ENCODE results near the gene PLA2G2F. TPM values are rescaled to one million over a fixed set of nuclear protein-coding genes. Genes with fewer than 3 reads are reported as not detected.

Gene PLA2G2F, protein sequence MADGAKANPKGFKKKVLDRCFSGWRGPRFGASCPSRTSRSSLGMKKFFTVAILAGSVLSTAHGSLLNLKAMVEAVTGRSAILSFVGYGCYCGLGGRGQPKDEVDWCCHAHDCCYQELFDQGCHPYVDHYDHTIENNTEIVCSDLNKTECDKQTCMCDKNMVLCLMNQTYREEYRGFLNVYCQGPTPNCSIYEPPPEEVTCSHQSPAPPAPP
- total RNA-seq: under 0.01 TPM

DNA sequence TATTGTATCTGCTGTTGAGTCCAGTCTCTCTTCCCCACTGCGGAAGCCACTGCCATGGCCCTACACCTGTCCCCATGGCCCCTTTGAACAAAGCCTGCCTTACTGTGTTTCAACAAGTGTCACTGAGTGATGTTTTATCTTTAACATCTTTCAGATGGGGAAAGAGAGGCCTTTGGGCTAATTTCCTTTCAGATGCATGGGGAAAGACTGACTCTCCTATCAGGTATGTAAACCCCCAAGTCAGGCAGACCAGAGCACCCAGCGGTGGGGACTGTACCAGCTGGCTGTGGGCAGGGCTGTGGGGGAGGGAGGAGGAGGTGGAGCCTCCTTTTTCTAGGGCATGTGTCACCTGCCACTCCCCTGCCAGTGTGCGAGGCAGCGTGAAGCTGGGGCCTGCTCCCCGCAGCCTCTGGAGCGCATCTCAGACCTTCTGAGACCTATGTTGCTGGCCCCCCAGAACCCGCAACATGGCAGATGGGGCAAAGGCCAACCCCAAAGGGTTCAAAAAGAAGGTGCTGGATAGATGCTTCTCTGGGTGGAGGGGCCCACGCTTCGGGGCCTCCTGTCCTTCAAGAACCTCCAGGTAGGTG is at the start of gene PLA2G2F:
PLA2G2F (plus strand) TSS at position 363 of the 590 bp plus-strand sequence; CDS start at position 468, 105 bp downstream.
- no peak for DNase-seq (ENCODE audit: low read depth in 2 of 3, low spot score in 2 of 3)

DNA sequence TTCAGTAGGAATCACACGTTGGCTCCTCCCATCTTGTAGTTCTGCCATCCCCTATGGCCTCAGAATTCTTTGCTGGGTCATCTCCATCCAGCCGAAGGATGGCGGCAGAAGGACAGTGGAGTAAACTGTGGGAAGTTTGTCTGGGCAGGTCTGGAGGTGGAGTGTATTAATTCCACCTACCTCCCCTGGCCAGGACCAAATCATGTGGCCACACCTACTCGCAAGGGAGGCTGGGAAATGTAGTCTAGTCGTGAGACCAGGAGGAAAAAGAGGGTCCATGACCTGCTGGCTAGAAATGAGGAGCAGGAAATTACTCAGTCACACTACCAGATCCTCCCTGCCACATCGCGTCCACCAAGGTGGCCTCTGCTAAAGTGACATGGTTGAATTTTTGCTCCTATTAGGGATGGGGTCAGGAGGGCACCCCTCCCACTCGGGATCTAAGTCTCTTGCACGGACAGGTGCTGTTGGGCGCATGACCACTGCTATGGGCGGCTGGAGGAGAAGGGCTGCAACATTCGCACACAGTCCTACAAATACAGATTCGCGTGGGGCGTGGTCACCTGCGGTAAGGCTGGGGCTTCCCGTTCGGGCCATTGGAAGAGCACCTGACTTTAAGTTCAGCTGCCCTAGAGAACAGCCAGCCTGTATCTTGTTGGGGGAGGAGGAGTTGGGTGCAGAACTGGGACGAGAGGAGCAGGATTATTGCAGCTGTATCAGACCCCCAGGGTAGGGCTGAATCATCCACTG is 49.6 kb upstream of the PLA2G2F start:
- DNase-seq (ENCODE audit: low read depth in 2 of 3, low spot score in 2 of 3): no peak

DNA sequence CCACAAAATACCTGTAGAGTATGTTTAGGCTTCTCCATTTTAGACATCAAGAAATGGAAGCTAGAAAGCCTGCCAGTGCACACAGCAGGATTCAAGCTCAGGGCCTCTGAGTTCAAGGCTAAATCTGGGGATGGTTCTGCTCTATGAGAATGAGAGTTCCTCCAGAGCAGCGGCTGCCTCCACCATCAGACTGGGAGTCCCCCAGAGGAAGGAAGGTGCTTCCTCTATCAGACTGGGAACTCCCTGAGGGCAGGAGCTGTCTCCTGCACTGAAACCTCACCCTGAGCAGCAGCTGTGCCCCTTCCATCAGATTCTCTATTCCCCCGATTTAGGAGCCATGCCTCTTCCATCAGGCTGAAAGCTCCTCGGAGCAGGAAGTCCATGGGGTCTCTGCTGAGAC is 49.0 kb upstream of the PLA2G2F start:
- DNase-seq (ENCODE audit: low read depth in 2 of 3, low spot score in 2 of 3): no peak

DNA sequence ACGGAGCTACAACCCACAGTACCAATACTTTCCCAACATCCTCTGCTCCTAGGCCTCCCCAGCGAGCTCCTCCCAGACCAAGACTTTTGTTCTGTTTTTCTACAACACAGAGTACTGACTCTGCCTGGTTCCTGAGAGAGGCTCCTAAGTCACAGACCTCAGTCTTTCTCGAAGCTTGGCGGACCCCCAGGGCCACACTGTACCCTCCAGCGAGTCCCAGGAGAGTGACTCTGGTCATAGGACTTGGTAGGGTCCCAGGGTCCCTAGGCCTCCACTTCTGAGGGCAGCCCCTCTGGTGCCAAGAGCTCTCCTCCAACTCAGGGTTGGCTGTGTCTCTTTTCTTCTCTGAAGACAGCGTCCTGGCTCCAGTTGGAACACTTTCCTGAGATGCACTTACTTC is 48.5 kb upstream of the PLA2G2F start:
- DNase-seq (ENCODE audit: low read depth in 2 of 3, low spot score in 2 of 3): no peak

DNA sequence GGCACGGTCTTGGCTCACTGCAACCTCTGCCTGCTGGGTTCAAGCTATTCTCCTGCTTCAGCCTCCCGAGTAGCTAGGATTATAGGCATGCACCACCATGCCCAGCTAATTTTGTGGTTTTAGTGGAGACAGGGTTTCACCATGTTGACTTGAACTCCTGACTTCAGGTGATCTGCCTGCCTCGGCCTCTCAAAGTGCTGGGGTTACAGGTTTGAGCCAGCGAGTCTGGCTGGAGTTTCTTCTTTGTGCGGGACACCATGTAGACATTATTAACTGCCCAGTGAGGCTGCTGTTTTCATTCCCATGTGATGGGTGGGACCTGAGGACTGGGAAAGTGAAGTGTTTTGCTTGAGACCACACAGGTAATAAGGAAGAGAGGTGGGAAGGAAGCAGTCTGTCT is 45.8 kb upstream of the PLA2G2F start:
- DNase-seq (ENCODE audit: low read depth in 2 of 3, low spot score in 2 of 3): no peak

DNA sequence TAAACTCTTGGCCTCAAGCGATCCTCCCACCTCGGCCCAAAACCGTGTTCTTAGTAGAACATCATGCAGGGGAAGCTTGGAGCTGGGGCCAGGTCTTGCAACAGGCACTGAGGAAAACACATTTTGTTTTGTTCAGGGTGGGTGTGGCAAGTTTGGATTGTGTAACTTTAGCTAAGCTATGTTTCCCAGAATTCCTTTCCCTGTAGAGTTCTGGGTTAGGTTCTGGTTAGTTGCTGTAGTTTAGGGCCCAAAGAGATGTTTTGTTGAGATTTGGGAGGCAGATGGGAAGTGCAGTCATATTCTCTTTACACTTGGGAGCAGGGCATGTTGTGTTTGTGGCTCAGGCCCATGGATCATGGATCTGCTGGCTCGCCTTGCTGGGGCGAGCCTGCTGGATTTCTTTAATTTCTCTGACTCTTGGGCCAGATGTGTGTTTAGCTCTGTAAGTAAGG is 45.2 kb upstream of the PLA2G2F start:
- no peak for DNase-seq (ENCODE audit: low read depth in 2 of 3, low spot score in 2 of 3)

DNA sequence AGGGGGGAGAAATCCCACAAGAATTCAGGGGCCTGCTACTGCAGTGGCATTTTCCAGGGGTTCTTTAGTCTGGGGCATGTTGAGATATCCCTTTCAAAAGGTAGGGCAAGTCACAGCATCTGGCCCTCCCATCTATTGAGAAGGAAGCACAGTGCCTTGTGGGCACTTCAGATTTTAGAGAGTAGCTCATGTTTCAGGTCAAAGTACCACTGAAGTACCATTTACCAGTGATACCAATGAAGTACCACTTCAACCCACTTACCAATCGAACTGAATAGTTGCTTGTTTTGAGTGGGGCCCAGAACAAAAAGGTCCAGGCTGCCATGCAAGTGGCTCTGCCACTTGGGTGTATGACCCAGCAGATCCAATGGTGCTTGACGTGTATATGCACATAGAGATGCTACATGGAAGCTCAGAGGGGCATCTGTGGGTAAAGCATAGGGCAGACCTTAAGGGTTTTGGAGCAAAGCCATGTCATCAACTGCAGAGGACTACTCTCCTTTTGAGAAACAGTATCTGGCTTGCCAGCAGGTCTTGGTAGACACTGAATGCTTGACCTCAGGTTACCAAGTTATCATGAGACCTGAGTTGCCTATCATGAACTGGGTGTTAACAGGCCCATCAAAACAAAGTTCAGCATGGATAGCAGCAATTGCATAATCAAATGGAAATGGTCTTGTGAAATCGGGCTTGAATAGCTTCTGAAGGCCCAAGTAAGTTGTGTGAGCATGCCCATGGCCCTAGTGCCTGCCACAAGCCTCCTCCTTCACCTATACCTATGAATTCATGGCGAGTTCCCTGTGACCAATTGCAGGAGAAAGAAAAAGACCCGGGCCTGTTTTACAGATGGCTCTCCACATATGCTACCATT is 43.3 kb upstream of the PLA2G2F start:
- DNase-seq (ENCODE audit: low read depth in 2 of 3, low spot score in 2 of 3): no peak

DNA sequence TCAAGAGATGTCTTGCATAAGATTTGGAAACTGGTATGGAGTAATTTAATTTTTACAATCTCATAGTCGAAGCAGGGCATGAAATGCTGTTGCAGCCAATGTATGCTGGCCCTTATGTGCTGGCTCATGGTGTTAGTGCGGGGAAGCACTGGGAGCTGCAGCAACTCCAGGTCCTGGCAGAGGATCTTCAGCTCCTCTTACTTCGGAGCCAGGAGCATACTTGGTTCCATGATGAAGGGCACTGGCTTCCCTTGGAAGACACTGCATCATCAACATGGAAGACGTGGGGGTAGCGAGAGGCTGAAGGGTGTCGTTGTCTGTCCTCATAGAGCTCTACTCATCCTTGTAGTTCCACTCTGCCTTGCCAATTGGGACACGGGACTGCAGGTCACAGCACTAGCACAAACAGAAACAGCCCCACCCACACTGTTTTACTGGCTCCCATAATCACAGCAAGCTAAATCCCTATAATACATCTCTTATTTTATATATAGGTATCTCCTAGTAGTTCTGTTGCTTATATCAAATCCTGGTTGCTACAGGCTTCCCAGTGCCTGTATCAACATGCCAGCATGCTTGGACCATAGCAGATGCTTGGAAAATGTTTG is 42.2 kb upstream of the PLA2G2F start:
- no peak for DNase-seq (ENCODE audit: low read depth in 2 of 3, low spot score in 2 of 3)

DNA sequence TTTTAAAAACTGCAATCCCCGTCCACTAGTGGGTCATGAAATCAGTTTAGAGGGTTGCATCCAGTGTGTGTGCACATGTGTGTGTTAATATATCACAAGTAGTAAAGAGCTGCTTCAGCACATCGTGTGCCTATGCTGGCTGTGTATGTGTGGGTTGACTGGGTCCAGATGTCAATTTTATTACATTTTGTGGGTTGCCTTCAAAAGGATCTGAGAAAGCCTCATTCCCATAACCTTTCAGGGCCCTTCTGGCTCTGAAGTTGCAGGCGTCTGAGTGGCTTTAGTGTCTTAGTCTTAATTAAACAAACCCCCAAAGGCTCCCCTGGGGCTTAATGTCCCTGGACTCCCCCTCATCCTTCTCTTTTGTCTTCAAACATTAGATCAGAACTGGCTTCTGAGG is 39.6 kb upstream of the PLA2G2F start:
- no peak for DNase-seq (ENCODE audit: low read depth in 2 of 3, low spot score in 2 of 3)

DNA sequence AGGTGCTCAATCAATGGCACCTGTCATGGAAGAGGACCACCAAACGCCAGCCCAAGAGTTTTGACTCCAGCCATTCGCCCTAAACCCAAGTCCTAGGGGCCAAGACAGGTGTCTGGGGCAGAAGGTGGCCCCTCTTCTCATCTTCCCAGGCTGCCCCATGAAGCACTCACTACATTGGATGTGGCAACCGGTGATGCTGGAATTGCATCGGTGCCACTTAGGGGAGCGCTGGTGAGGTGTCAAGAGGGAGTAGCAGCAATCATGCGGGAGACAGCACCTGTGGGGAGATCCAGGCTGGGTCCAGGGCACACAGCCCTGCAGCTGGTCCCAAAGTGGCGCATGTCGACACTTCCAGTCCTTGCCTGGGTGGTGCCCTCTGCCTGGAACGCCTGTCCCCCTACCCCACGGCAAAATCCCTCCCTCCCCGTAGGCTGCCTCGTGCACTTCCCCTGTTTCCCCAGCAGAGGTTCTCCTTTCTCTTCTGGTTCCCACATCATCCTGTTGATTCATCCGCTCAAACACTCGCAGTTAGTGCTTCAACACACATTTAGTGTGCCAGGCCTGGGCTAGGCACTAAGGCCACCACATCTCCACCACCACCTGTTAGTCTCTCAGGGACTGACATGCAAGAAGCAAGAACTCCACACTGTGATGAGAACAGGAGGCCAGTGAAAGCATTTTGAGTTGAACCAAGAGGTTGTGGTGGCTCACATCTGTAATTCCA is 38.3 kb upstream of the PLA2G2F start:
- DNase-seq (ENCODE audit: low read depth in 2 of 3, low spot score in 2 of 3): peak in 2 of 3 donors; percentile 46 to 61

DNA sequence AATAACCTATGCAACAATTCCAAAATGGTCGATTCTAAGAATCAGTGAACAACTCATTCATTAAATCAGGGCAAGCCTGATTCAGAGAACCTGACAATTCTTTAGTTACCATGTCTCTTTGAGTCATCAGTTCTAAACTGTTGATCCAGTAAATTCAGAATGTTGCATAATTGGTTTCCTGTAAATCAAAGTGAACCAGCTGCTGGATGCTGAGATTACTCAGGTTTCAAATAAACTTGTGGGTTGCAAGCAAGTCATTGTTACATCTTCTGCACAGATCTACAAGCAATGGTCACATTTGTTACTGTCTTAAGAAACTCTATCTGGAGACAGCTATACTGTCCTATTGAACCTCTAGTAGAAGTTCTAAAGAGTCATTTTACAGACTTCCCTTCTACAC is 36.2 kb upstream of the PLA2G2F start:
- DNase-seq (ENCODE audit: low read depth in 2 of 3, low spot score in 2 of 3): no peak

DNA sequence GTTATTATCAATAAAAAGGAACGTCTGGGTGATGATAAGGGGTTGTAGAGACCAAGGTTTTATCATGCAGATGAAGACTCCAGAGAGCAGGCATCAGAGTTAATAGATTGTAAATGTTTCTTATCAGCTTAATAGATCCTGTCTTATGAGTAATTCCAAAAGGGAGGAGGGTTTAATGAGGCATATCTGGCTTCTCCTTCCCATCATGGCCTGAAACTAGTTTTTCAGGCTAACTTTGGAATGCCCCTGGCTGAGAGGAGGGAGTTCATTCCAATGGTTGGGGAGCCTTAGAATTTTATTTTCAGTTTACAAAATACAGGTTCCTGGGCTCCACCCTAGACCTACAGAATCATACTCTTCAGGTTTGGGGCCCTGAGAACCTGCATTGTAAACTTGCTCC is 33.3 kb upstream of the PLA2G2F start:
- DNase-seq (ENCODE audit: low read depth in 2 of 3, low spot score in 2 of 3): no peak

DNA sequence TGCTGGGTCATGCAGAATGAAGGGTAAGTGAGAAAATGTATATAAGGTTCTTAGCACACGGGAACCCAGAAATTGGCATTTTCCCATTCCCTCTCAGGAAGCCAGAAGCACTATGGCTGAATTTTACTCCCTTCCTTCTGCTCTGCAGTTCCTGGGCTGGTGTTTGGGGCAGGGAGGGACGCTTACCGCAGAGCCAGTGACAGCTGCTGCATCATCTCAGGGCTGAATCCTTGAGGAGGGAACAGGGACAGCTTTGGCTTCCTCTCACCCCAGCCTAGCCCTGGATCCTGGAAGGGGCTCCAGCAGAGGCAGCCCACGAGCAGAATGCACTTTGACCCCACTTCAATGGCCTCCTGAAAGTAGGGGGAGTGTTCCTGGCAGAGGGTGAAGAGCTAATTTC is 31.8 kb upstream of the PLA2G2F start:
- no peak for DNase-seq (ENCODE audit: low read depth in 2 of 3, low spot score in 2 of 3)

DNA sequence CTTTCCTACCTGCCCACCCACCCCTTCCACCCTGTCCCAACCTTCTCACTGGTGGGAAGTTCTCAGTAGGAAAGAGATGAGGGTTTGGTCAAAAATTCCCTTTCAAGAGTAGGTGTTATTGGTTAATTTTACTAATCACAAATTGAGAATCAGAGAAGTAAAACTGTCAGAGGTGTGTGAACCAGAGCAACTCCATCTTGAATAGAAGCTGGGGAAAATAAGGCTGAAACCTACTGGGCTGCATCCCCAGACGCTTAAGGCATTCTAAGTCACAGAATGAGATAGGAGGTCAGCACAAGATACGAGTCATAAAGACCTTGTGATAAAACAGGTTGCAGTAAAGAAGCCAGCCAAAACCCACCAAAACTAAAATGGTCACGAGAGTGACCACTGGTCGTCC is 31.3 kb upstream of the PLA2G2F start:
- DNase-seq (ENCODE audit: low read depth in 2 of 3, low spot score in 2 of 3): no peak

DNA sequence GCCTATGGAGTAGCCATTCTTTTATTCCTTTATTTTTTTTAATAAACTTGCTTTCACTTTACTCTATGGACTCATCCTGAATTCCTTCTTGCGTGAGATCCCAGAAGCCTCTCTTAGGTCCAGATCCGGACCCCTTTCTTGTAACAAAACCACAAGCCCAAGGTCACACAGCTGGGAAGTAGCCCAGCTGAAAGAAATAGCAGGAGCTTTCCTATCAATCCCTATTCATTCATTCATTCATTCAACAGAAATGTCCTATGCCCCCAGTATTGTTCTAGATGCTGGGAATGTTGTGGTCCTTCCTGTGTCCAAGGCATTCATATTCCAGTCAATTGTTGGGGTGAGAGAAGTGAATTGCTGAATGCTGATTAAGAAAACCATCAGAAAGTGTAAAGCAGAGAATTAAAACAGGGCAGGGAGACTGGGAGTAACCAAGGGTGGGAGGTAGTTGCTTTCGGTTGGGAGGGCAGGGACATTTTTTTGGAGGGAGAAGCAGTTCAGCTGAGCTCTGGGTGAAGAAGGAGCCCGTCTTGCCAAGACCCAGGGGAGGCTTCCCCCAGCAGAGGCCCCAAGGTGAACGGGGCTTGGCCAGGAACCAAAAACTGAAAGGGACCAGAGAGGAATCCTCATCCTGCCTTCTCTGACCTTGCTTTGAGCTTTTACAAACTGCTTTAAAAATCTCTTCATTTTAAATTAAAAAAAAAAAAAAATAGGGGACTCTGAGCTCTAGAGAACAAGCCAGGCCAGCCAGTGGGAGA is 30.6 kb upstream of the PLA2G2F start:
- DNase-seq (ENCODE audit: low read depth in 2 of 3, low spot score in 2 of 3): no peak

DNA sequence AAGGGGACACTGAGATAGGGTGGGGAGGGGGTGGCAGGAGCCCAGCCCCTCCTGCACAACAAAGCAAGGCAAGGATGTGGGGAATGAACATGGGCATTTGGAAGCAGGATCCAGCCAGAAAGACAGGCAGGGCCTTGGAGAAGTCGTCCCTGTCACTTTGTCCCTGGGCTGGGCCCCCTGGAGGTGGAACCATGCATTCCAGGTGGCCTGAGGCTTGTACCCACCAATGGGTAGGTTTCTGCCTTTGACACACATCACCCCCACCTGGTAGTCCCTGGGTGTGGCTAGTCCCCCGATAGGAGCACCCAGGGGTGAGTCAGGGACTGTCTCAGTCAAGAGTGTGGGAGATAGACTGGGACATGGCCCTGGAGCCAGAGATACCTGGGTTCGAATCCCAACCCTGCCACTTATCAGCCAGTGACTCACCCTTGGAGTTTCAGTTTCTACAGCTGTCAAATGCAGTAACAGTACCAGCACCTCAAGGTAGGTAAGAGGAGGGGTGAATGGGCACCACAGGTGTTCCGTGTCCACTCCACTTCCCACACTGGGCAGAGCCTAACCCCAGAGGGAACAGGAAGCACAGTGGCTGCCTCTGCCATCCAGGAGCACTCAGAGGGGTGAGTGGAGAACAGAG is 29.8 kb upstream of the PLA2G2F start:
- no peak for DNase-seq (ENCODE audit: low read depth in 2 of 3, low spot score in 2 of 3)

DNA sequence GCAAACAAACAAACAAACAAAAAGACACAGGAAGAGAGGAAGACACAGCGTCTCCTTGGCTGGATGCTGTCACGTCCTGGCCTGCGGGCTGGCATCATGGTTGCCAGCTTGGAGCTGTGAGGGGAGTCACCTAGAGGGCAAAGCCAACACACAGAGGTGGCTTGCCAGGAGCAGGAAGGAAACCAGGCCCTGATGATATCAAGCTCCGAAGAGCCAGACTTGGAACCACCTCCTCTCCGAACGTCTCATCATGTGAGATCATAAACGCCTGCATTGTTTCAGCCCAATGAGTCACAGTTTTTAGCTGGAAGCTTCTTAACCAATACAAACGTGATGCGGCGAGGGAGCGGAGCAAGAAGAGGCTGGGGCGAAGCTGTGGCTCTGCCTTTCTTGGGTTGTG is 28.4 kb upstream of the PLA2G2F start:
- no peak for DNase-seq (ENCODE audit: low read depth in 2 of 3, low spot score in 2 of 3)

DNA sequence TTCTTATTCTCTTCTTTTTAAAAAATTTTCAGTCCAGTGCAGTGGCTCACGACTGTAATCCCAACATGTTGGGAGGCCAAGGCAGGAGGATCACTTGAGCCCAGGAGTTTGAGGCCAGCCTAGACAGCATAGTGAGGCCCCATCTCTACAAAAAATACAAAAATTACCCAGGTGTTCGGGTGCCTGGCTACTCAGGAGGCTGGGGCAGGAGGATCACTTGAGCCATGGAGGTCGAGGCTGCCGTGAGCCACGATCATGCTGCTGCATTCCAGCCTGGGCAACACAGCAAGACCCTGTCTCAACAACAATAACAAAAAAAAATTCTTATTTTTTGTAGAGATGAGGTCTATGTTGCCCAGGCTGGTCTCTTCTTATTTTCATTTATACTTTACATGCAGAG is 27.7 kb upstream of the PLA2G2F start:
- no peak for DNase-seq (ENCODE audit: low read depth in 2 of 3, low spot score in 2 of 3)
